ENCODE measurements around the gene MAOB. TPM values are rescaled to one million over a fixed set of nuclear protein-coding genes. Genes with fewer than 3 reads are reported as not detected.
"Not testable (repeated sequence)": the region's sequence is repeated elsewhere in the genome, so short reads cannot be mapped to it uniquely, and the experiment has no call there.

Gene MAOB
- polyA plus RNA-seq, 1 donor from 2014 or later = not detected

GRCh38 chrX:43750248-43750676 lies 132.0 kb downstream of the MAOB start:
- H3K36me3 Mint-ChIP-seq = no peaks in the 10 kb centered on the region
- H3K27ac Mint-ChIP-seq = no peak overlapping the region
- no peaks in the 10 kb centered on the region for H3K9me3 Mint-ChIP-seq
- H3K4me3 Mint-ChIP-seq = no peak overlapping the region
- peaks cover 3% of the 10 kb centered on the region for H3K27me3 Mint-ChIP-seq
- H3K4me1 Mint-ChIP-seq = peaks cover 0 to 4% (median 2%) of the 10 kb centered on the region in 3 donors

GRCh38 chrX:43747476-43747875 lies 134.8 kb downstream of the MAOB start:
- H3K4me1 Mint-ChIP-seq = peaks cover 0 to 4% (median 2%) of the 10 kb centered on the region in 3 donors
- H3K36me3 Mint-ChIP-seq = no peaks in the 10 kb centered on the region
- H3K27me3 Mint-ChIP-seq = peaks cover 6% of the 10 kb centered on the region
- H3K27ac Mint-ChIP-seq = peak overlapping the region in 1 of 3 donors; percentile 13
- no peaks in the 10 kb centered on the region for H3K9me3 Mint-ChIP-seq
- no peak overlapping the region for H3K4me3 Mint-ChIP-seq

- peaks cover 0 to 4% (median 2%) of the 10 kb centered on the region in 3 donors for H3K4me1 Mint-ChIP-seq
- H3K4me3 Mint-ChIP-seq = no peak overlapping the region
- peaks cover 7% of the 10 kb centered on the region for H3K27me3 Mint-ChIP-seq
- H3K27ac Mint-ChIP-seq = no peak overlapping the region
- H3K9me3 Mint-ChIP-seq = no peaks in the 10 kb centered on the region
- no peaks in the 10 kb centered on the region for H3K36me3 Mint-ChIP-seq
Measured at GRCh38 chrX:43745938-43746721, 136.1 kb downstream of the MAOB start.

- Mint-ChIP-seq H3K4me1 (no peaks in the 10 kb centered on the region), H3K4me3 (no peak overlapping the region), H3K36me3 (no peaks in the 10 kb centered on the region), H3K27me3 (peaks cover 7% of the 10 kb centered on the region), H3K27ac (no peak overlapping the region), H3K9me3 (no peaks in the 10 kb centered on the region)
Measured at GRCh38 chrX:43744284-43744683, 138.0 kb downstream of the MAOB start.

GRCh38 chrX:43743100-43743822 lies 139.0 kb downstream of the MAOB start:
- Mint-ChIP-seq H3K27me3 (peaks cover 7% of the 10 kb centered on the region), H3K36me3 (no peaks in the 10 kb centered on the region), H3K4me1 (no peaks in the 10 kb centered on the region), H3K27ac (no peak overlapping the region), H3K4me3 (no peak overlapping the region), H3K9me3 (no peaks in the 10 kb centered on the region)

- Mint-ChIP-seq H3K36me3 (peaks cover 2% of the 10 kb centered on the region), H3K4me3 (no peak overlapping the region)
Measured at GRCh38 chrX:43741843-43742573, 140.2 kb downstream of the MAOB start.

GRCh38 chrX:43735957-43736356 lies 146.3 kb downstream of the MAOB start:
- peaks cover 2% of the 10 kb centered on the region for H3K36me3 Mint-ChIP-seq
- H3K4me1 Mint-ChIP-seq = no peaks in the 10 kb centered on the region
- no peaks in the 10 kb centered on the region for H3K27me3 Mint-ChIP-seq
- H3K4me3 Mint-ChIP-seq = peak overlapping the region in 1 of 4 donors; percentile 11
- H3K27ac Mint-ChIP-seq = no peak overlapping the region
- H3K9me3 Mint-ChIP-seq = no peaks in the 10 kb centered on the region

More at GRCh38 chrX:43741843-43742573, 140.2 kb downstream of the MAOB start:
- no peaks in the 10 kb centered on the region for H3K4me1 Mint-ChIP-seq
- no peak overlapping the region for H3K27ac Mint-ChIP-seq
- H3K9me3 Mint-ChIP-seq = no peaks in the 10 kb centered on the region
- peaks cover 7% of the 10 kb centered on the region for H3K27me3 Mint-ChIP-seq

DNA sequence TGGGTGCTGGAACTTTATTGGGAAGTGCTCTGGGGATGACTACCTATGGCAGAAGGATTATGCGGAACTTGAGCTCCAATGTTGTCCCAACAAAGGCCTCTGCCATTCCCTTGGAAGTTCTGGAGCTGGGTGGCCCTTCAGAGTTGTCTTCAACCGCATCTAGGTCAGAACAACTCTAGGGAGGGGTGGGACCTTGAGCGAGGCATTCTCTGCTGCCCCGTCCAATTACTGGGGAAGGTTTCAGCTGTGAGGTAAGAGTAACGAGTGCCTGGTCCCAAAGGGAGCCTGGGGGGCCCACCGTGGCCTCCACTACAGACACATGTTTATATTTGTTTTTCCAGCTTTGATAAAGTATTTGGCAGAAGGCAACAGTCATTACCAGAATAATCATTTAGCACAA lies 146.7 kb downstream of the MAOB start:
- Mint-ChIP-seq H3K27me3 (no peaks in the 10 kb centered on the region), H3K27ac (no peak overlapping the region), H3K36me3 (peaks cover 2% of the 10 kb centered on the region), H3K4me3 (peak overlapping the region in 1 of 4 donors; percentile 11), H3K9me3 (no peaks in the 10 kb centered on the region), H3K4me1 (no peaks in the 10 kb centered on the region)

- Mint-ChIP-seq H3K4me1 (no peaks in the 10 kb centered on the region), H3K9me3 (no peaks in the 10 kb centered on the region), H3K36me3 (peaks cover 2% of the 10 kb centered on the region), H3K4me3 (no peak overlapping the region), H3K27me3 (no peaks in the 10 kb centered on the region), H3K27ac (no peak overlapping the region)
Measured at GRCh38 chrX:43734444-43734843, 147.8 kb downstream of the MAOB start.

- no peak overlapping the region for H3K27ac Mint-ChIP-seq
- peaks cover 2% of the 10 kb centered on the region for H3K36me3 Mint-ChIP-seq
- no peaks in the 10 kb centered on the region for H3K9me3 Mint-ChIP-seq
- no peaks in the 10 kb centered on the region for H3K4me1 Mint-ChIP-seq
- no peaks in the 10 kb centered on the region for H3K27me3 Mint-ChIP-seq
- no peak overlapping the region for H3K4me3 Mint-ChIP-seq
Measured at GRCh38 chrX:43733699-43734098, 148.6 kb downstream of the MAOB start.

DNA sequence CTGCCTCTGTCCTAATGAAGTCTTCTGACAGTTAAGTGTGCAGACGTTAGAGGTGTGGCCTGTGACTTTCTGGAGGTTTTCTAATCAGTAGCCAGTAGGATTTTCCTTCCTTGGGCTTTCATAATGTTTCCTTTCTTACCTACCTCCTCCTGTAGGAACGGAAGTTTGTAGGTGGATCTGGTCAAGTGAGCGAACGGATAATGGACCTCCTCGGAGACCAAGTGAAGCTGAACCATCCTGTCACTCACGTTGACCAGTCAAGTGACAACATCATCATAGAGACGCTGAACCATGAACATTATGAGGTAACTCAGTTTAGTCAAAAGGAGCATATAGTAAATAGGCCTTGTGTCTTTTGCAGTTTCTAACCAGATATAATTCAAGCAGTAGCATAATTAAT lies 151.2 kb downstream of the MAOB start:
- Mint-ChIP-seq H3K27ac (no peak overlapping the region), H3K27me3 (no peaks in the 10 kb centered on the region), H3K36me3 (no peaks in the 10 kb centered on the region), H3K9me3 (no peaks in the 10 kb centered on the region), H3K4me3 (no peak overlapping the region), H3K4me1 (no peaks in the 10 kb centered on the region)

- Mint-ChIP-seq H3K27ac (no peak overlapping the region), H3K4me3 (no peak overlapping the region), H3K36me3 (no peaks in the 10 kb centered on the region), H3K9me3 (no peaks in the 10 kb centered on the region), H3K27me3 (no peaks in the 10 kb centered on the region), H3K4me1 (peaks cover 0 to 2% (median 0%) of the 10 kb centered on the region in 3 donors)
Measured at GRCh38 chrX:43728966-43729365, 153.3 kb downstream of the MAOB start.

DNA sequence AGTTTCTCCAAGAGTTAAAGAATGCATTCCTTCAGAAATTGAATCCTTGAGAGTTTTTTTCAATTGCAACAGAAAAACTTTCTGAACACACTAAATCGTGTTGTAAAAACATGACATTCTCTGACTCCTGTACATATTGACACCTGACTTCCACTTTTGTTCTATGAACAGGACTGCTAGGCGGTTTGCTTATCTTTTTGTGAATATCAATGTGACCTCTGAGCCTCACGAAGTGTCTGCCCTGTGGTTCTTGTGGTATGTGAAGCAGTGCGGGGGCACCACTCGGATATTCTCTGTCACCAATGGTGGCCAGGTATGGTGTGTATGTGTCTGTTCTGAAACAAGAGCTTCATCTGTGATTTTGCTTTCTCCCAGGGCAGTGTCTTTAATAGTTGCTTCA lies 154.2 kb downstream of the MAOB start:
- Mint-ChIP-seq H3K4me1 (peaks cover 0 to 2% (median 0%) of the 10 kb centered on the region in 3 donors), H3K27me3 (no peaks in the 10 kb centered on the region), H3K27ac (no peak overlapping the region), H3K4me3 (no peak overlapping the region), H3K9me3 (no peaks in the 10 kb centered on the region), H3K36me3 (no peaks in the 10 kb centered on the region)

- H3K36me3 Mint-ChIP-seq, H3K27me3 Mint-ChIP-seq, H3K4me1 Mint-ChIP-seq, H3K9me3 Mint-ChIP-seq, H3K4me3 Mint-ChIP-seq, H3K27ac Mint-ChIP-seq: not testable (repeated sequence)
Measured at GRCh38 chrX:43727254-43727653, 155.0 kb downstream of the MAOB start.

GRCh38 chrX:43725227-43725626 lies 157.0 kb downstream of the MAOB start:
- not testable (repeated sequence) for H3K4me1 Mint-ChIP-seq, H3K27me3 Mint-ChIP-seq, H3K27ac Mint-ChIP-seq, H3K4me3 Mint-ChIP-seq, H3K9me3 Mint-ChIP-seq, H3K36me3 Mint-ChIP-seq
